ENCODE measurements around the gene TENT4A.

DNA sequence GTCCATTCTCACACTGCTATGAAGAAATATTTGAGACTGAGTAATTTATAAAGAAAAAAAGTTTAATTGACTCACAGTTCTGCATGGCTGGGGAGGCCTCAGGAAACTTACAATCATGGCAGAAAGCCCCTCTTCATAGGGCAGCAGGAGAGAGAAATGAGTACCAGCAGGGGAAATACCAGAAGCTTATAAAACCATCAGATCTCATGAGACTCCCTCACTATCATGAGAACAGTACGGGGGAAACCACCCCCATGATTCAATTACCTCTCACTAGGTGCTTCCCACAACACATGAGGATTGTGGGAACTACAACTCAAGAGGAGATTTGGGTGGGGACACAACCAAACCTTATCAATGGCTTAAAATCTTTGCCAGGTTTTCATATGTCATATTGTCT lies 20.3 kb upstream of the TENT4A start:
- TF ChIP-seq, protein P1, sequence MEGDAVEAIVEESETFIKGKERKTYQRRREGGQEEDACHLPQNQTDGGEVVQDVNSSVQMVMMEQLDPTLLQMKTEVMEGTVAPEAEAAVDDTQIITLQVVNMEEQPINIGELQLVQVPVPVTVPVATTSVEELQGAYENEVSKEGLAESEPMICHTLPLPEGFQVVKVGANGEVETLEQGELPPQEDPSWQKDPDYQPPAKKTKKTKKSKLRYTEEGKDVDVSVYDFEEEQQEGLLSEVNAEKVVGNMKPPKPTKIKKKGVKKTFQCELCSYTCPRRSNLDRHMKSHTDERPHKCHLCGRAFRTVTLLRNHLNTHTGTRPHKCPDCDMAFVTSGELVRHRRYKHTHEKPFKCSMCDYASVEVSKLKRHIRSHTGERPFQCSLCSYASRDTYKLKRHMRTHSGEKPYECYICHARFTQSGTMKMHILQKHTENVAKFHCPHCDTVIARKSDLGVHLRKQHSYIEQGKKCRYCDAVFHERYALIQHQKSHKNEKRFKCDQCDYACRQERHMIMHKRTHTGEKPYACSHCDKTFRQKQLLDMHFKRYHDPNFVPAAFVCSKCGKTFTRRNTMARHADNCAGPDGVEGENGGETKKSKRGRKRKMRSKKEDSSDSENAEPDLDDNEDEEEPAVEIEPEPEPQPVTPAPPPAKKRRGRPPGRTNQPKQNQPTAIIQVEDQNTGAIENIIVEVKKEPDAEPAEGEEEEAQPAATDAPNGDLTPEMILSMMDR (IDR thresholded peaks at IDR 0.05): no peak
- TF ChIP-seq, protein P2, sequence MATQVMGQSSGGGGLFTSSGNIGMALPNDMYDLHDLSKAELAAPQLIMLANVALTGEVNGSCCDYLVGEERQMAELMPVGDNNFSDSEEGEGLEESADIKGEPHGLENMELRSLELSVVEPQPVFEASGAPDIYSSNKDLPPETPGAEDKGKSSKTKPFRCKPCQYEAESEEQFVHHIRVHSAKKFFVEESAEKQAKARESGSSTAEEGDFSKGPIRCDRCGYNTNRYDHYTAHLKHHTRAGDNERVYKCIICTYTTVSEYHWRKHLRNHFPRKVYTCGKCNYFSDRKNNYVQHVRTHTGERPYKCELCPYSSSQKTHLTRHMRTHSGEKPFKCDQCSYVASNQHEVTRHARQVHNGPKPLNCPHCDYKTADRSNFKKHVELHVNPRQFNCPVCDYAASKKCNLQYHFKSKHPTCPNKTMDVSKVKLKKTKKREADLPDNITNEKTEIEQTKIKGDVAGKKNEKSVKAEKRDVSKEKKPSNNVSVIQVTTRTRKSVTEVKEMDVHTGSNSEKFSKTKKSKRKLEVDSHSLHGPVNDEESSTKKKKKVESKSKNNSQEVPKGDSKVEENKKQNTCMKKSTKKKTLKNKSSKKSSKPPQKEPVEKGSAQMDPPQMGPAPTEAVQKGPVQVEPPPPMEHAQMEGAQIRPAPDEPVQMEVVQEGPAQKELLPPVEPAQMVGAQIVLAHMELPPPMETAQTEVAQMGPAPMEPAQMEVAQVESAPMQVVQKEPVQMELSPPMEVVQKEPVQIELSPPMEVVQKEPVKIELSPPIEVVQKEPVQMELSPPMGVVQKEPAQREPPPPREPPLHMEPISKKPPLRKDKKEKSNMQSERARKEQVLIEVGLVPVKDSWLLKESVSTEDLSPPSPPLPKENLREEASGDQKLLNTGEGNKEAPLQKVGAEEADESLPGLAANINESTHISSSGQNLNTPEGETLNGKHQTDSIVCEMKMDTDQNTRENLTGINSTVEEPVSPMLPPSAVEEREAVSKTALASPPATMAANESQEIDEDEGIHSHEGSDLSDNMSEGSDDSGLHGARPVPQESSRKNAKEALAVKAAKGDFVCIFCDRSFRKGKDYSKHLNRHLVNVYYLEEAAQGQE (IDR thresholded peaks at IDR 0.05; ENCODE audit: insufficient read depth in 1 of 2, low read depth in 2 of 2, low read length in 1 of 2): no peak
- TF ChIP-seq POLR2AphosphoS5 (IDR thresholded peaks at IDR 0.05; ENCODE audit: low read depth, low read length): no peak
- TF ChIP-seq SIN3A (IDR thresholded peaks at IDR 0.05; ENCODE audit: borderline replicate concordance, insufficient read depth, low read depth, low read length): no peak
- no peak for TF ChIP-seq TCF7L2 (IDR thresholded peaks at IDR 0.05; ENCODE audit: low read depth, low read length)
